OCI-LY1 (cell line): Measurements from ENCODE around the gene POLH.
"Not testable (repeated sequence)": the region's sequence is repeated elsewhere in the genome, so short reads cannot be mapped to it uniquely, and the experiment has no call there.

Experiments
- CTCF ChIP-seq: fragments of 200-600 bp; sonication (generic), shearing (Covaris generic); IDR thresholded peaks from 2 replicates; pipeline ENCODE4 v1.5.1; 2017; ENCODE audit warnings: mild to moderate bottlenecking, antibody characterized with exemption, low read length, moderate library complexity, mixed read lengths
- EZH2 ChIP-seq: fragments of 200-600 bp; sonication (generic), shearing (Covaris generic); IDR thresholded peaks from 2 replicates; pipeline ENCODE4 v1.8.0; 2017; ENCODE audit warnings: borderline replicate concordance, mixed run types, mild to moderate bottlenecking, antibody characterized with exemption, low read length, moderate library complexity, mixed read lengths

- not testable (repeated sequence) for TF ChIP-seq CTCF, EZH2
Observed at GRCh38 chr6:43662948-43663347, 87.0 kb downstream of the POLH start.
